Fibroblast of villous mesenchyme (primary cell): ENCODE results near the gene DIDO1. TPM values are rescaled to one million over a fixed set of nuclear protein-coding genes. Genes with fewer than 3 reads are reported as not detected.

Experiments
- DNase-seq: peaks from one replicate; pipeline ENCODE4 v3.0.0-alpha.2; 2010; ENCODE audit warnings: low read depth
- H3K4me3 ChIP-seq: 2 replicates; pipeline ENCODE4 v1.5.1; 2011; ENCODE audit warnings: low read depth, mild to moderate bottlenecking, low read length
- CTCF ChIP-seq: IDR thresholded peaks from 2 replicates; pipeline ENCODE4 v1.5.1; 2012; ENCODE audit warnings: low read depth, mild to moderate bottlenecking, low read length; ENCODE audit not compliant: insufficient read depth
- total RNA-seq: library from RNA; depleted of rRNA; stranded (reverse); fragments of >200 nt; gene quantifications from 2 replicates; pipeline ENCODE4 v1.2.3, GENCODE V29; 2012

Gene DIDO1
- total RNA-seq, 1 donor: 47.5 TPM

GRCh38 chr20:62891111-62891510, 35.2 kb downstream of the DIDO1 start:
- DNase-seq: no peak
- no peak overlapping the region for H3K4me3 ChIP-seq
- no peak for TF ChIP-seq CTCF

DNA sequence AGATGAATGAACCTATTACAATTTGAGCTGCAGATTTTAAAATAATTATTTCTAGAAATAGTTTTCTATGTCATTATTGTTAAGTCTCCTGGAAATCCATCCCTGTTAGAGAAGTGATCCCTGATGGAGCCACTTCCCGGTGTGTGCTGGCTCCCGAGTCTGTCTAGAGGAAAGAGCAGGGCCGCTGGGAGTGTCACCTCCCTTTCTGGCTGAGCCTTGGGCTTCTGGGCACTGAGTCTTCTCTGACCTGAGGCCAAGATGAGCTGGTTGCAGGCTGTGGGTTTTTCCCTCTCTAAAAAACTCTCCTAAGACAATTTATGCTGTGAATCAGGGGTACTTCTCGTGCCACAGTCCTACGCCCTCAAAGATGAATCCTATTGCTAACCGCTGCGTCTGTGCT, 35.9 kb downstream of the DIDO1 start:
- no peak overlapping the region for H3K4me3 ChIP-seq
- no peak for DNase-seq
- no peak for TF ChIP-seq CTCF

GRCh38 chr20:62889871-62890270, 36.4 kb downstream of the DIDO1 start:
- DNase-seq: no peak
- no peak overlapping the region for H3K4me3 ChIP-seq
- TF ChIP-seq CTCF: no peak

DNA sequence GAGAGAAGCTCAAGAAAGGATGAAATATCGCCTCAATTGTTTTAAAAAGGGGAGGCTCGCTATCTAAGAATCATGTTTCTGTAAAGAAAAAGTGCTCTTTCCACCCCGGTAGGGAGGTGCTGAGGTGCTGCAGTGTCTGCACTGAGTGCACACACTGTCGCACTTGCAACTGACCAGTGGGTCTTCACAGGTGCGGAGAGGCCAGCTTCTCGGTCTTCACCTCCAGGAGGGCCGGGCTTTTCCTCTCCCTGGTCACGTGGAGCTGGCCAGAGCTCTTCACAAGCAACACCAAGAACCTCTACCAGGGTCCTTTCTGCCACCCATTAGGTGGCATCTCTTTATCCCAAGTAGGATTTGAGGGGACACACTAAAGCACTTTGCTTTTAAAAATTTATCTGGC, 36.9 kb downstream of the DIDO1 start:
- DNase-seq: no peak
- TF ChIP-seq CTCF: no peak
- H3K4me3 ChIP-seq: no peak overlapping the region

- no peak for TF ChIP-seq CTCF
- H3K4me3 ChIP-seq: no peak overlapping the region
- DNase-seq: no peak
Measured at GRCh38 chr20:62888910-62889309, 37.4 kb downstream of the DIDO1 start.

GRCh38 chr20:62888406-62888805, 37.9 kb downstream of the DIDO1 start:
- no peak for DNase-seq
- H3K4me3 ChIP-seq: no peak overlapping the region
- TF ChIP-seq CTCF: no peak

GRCh38 chr20:62887860-62888239, 38.5 kb downstream of the DIDO1 start:
- no peak overlapping the region for H3K4me3 ChIP-seq
- no peak for TF ChIP-seq CTCF
- peak; percentile 14 for DNase-seq
